PC-9 (cell line): ENCODE data around the gene PRUNE2. TPM values are rescaled to one million over a fixed set of nuclear protein-coding genes. Genes with fewer than 3 reads are reported as not detected.
A peak's percentile ranks its signal among the peaks of the same experiment; 100 is the strongest.

ENCODE experiments used
- BruUV-seq: library from RNA; stranded (reverse); fragments of 400-500 nt; replicated peaks from 2 replicates; lab custom pipeline; 2021; lab: Mats Ljungman, UMichigan
- CTCF ChIA-PET: fragments of 300-600 bp; sonication (Branson Sonifier 250); formaldehyde crosslinking; loops from one replicate; lab custom pipeline; 2022; ENCODE audit warnings: antibody characterized with exemption; lab: Charles Lee
- POLR2A ChIA-PET: fragments of 300-600 bp; sonication (Branson Sonifier 250); formaldehyde crosslinking; loops from one replicate; lab custom pipeline; 2022; ENCODE audit warnings: antibody characterized with exemption; ENCODE audit not compliant: unreplicated experiment; lab: Charles Lee
- DNase-seq, 2 experiments: peaks; one replicate each; pipeline versions ENCODE4 v3.0.0 to v3.0.0-alpha.2; 2015 to 2022; ENCODE audit warnings: mixed read lengths in 1 of 2
- H2AFZ ChIP-seq: fragments of 200-600 bp; sonication (generic); 2 replicates; pipeline ENCODE4 v1.8.1; 2017; ENCODE audit warnings: antibody characterized with exemption
- H3F3A ChIP-seq: fragments of 200-600 bp; sonication (generic); 2 replicates; pipeline ENCODE4 v1.8.1; 2017; ENCODE audit warnings: antibody characterized with exemption, mild to moderate bottlenecking, low read depth; ENCODE audit not compliant: insufficient read depth
- H3K27ac ChIP-seq: fragments of 200-600 bp; sonication (generic); 2 replicates; pipeline ENCODE4 v1.6.1; 2016; ENCODE audit warnings: mixed run types
- H3K27me3 ChIP-seq: fragments of 200-600 bp; sonication (generic); 2 replicates; pipeline ENCODE4 v1.6.1; 2016; ENCODE audit warnings: low read depth, mixed run types; ENCODE audit not compliant: insufficient read depth
- H3K36me3 ChIP-seq: fragments of 200-600 bp; sonication (generic); 2 replicates; pipeline ENCODE4 v1.6.1; 2016; ENCODE audit warnings: low read depth, mixed run types
- H3K4me1 ChIP-seq: fragments of 200-600 bp; sonication (generic); replicated peaks from 2 replicates; pipeline ENCODE4 v1.6.1; 2016; ENCODE audit warnings: mixed run types; ENCODE audit not compliant: insufficient read depth
- H3K4me2 ChIP-seq: fragments of 200-600 bp; sonication (generic); 2 replicates; pipeline ENCODE4 v1.6.1; 2017; ENCODE audit warnings: mixed run types
- H3K4me3 ChIP-seq: fragments of 200-600 bp; sonication (generic); 2 replicates; pipeline ENCODE4 v1.6.1; 2016; ENCODE audit warnings: mixed run types
- H3K79me2 ChIP-seq: fragments of 200-600 bp; sonication (generic); 2 replicates; pipeline ENCODE4 v1.6.1; 2017; ENCODE audit warnings: low read depth, mixed run types
- H3K9me2 ChIP-seq: fragments of 200-600 bp; sonication (generic); 2 replicates; pipeline ENCODE4 v1.8.1; 2017; ENCODE audit warnings: mild to moderate bottlenecking; ENCODE audit not compliant: insufficient read depth
- H3K9me3 ChIP-seq: fragments of 200-600 bp; sonication (generic); 2 replicates; pipeline ENCODE4 v1.8.1; 2016; ENCODE audit warnings: low read depth; ENCODE audit not compliant: insufficient read depth
- H4K20me1 ChIP-seq: fragments of 200-600 bp; sonication (generic); 2 replicates; pipeline ENCODE4 v1.8.1; 2017; ENCODE audit not compliant: insufficient read depth
- EZH2 ChIP-seq: fragments of 200-600 bp; sonication (generic); IDR thresholded peaks from 2 replicates; pipeline ENCODE4 v1.8.0; 2017; ENCODE audit warnings: antibody characterized with exemption, low read depth
- intact Hi-C: fragments of 100-400 bp; cut with micrococcal nuclease; formaldehyde crosslinking; loops from one replicate; pipeline ENCODE4 v1.10.0; 2022; ENCODE audit not compliant: unreplicated experiment
- total RNA-seq: library from RNA; stranded (reverse); gene quantifications from 2 replicates; pipeline ENCODE4 v1.2.3, GENCODE V29; 2021
- TF ChIP-seq, protein P1 (sequence below): fragments of 200-600 bp; sonication (generic); conservative IDR thresholded peaks from 2 replicates; pipeline ENCODE4 v1.6.1; 2017; ENCODE audit warnings: mixed run types, antibody characterized with exemption, mild to moderate bottlenecking, moderate library complexity

The PRUNE2 gene
- total RNA-seq, 1 experiment from 2014 or later: 0.20 TPM

DNA sequence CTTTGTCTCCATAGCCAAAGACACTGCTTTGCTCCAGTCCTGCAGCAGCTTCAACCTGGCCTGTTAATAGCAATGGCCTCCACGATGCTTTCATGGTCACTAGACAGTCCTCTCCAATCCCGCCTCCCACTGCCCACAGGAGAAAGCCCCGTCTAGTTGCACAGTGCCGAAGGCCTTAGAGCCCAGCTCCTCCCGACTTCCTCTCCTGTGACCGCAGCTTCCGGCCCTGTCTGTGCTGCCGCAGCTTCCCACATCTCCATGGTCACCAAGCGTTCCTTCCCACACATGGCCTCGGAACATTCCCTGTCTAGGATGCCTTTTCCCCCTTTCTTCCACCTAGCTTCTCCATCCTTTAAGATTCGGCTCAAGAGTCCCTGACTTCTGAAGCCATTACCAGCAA lies 118.2 kb downstream of the PRUNE2 start:
- TF ChIP-seq, protein P1, sequence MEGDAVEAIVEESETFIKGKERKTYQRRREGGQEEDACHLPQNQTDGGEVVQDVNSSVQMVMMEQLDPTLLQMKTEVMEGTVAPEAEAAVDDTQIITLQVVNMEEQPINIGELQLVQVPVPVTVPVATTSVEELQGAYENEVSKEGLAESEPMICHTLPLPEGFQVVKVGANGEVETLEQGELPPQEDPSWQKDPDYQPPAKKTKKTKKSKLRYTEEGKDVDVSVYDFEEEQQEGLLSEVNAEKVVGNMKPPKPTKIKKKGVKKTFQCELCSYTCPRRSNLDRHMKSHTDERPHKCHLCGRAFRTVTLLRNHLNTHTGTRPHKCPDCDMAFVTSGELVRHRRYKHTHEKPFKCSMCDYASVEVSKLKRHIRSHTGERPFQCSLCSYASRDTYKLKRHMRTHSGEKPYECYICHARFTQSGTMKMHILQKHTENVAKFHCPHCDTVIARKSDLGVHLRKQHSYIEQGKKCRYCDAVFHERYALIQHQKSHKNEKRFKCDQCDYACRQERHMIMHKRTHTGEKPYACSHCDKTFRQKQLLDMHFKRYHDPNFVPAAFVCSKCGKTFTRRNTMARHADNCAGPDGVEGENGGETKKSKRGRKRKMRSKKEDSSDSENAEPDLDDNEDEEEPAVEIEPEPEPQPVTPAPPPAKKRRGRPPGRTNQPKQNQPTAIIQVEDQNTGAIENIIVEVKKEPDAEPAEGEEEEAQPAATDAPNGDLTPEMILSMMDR: no peak
- intact Hi-C loops: no loop called here
- Histone ChIP-seq H3K9me2 (no peaks in the 10 kb centered on the region), H3K36me3 (no peaks in the 10 kb centered on the region), H3F3A (no peaks in the 10 kb centered on the region), H3K27me3 (peaks cover 30% of the 10 kb centered on the region), H3K9me3 (no peaks in the 10 kb centered on the region), H2AFZ (no peak overlapping the region), H3K4me3 (no peak overlapping the region), H4K20me1 (no peaks in the 10 kb centered on the region), H3K4me2 (peak overlapping the region; percentile 8; the same call in 1 of the 2 replicates), H3K4me1 (no peaks in the 10 kb centered on the region), H3K79me2 (no peaks in the 10 kb centered on the region), H3K27ac (no peak overlapping the region)
- no TSS peak for BruUV-seq
- CTCF ChIA-PET: no interaction called here
- DNase-seq: no peak
- POLR2A ChIA-PET: no interaction called here

DNA sequence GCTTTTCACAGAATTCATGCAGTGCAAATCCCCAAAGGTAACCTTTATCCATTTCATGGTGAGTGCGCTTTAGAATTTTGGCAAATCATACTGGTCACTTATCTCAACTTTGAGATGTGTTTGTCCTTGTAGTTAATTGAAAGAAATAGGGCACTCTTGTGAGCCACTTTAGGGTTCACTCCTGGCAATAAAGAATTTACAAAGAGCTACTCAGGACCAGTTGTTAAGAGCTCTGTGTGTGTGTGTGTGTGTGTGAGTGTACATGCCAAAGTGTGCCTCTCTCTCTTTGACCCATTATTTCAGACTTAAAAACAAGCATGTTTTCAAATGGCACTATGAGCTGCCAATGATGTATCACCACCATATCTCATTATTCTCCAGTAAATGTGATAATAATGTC lies 120.4 kb downstream of the PRUNE2 start:
- ChIA-PET POLR2A (no interaction called here), CTCF (no interaction called here)
- Histone ChIP-seq H2AFZ (no peak overlapping the region), H3K4me1 (no peaks in the 10 kb centered on the region), H3K4me2 (no peak overlapping the region), H3F3A (no peaks in the 10 kb centered on the region), H3K4me3 (no peak overlapping the region), H4K20me1 (no peaks in the 10 kb centered on the region), H3K9me2 (no peaks in the 10 kb centered on the region), H3K36me3 (no peaks in the 10 kb centered on the region), H3K79me2 (no peaks in the 10 kb centered on the region), H3K27me3 (peaks cover 44% of the 10 kb centered on the region), H3K9me3 (no peaks in the 10 kb centered on the region), H3K27ac (no peak overlapping the region)
- no TSS peak for BruUV-seq
- intact Hi-C loops: no loop called here
- no peak for DNase-seq
- TF ChIP-seq, protein P1: no peak
- no peak for TF ChIP-seq EZH2

DNA sequence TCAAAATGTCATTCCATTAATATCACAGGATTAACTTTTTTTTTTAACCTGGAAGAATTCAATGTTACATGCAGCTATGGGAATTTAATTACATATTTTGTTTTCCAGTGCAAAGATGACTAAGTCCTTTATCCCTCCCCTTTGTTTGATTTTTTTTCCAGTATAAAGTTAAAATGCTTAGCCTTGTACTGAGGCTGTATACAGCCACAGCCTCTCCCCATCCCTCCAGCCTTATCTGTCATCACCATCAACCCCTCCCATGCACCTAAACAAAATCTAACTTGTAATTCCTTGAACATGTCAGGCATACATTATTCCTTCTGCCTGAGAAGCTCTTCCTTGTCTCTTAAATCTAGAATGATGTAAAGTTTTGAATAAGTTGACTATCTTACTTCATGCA lies 121.0 kb downstream of the PRUNE2 start:
- H3K36me3 ChIP-seq: no peaks in the 10 kb centered on the region
- no peak for TF ChIP-seq EZH2
- TF ChIP-seq, protein P1: no peak
- DNase-seq: no peak
- no TSS peak for BruUV-seq
- no peak overlapping the region for H3K4me2 ChIP-seq
- ChIA-PET POLR2A (no interaction called here), CTCF (no interaction called here)
- H3F3A ChIP-seq: no peaks in the 10 kb centered on the region
- H3K79me2 ChIP-seq: no peaks in the 10 kb centered on the region
- no peaks in the 10 kb centered on the region for H3K4me1 ChIP-seq
- H2AFZ ChIP-seq: no peak overlapping the region
- H3K9me3 ChIP-seq: no peaks in the 10 kb centered on the region
- H3K27ac ChIP-seq: no peak overlapping the region
- peaks cover 50% of the 10 kb centered on the region for H3K27me3 ChIP-seq
- intact Hi-C loops: no loop called here
- no peaks in the 10 kb centered on the region for H3K9me2 ChIP-seq
- H4K20me1 ChIP-seq: no peaks in the 10 kb centered on the region
- H3K4me3 ChIP-seq: no peak overlapping the region
